NAMALWA (cell line): ENCODE measurements around the gene ENPP6.
A peak's percentile ranks its signal among the peaks of the same experiment; 100 is the strongest.

ENCODE experiments used
- DNase-seq: peaks from one replicate; pipeline ENCODE4 v3.0.0-alpha.2; 2015; ENCODE audit warnings: low spot score

The ENPP6 gene

GRCh38 chr4:184190711-184191110, 27.0 kb downstream of the ENPP6 start:
- DNase-seq: no peak

GRCh38 chr4:184189966-184190365, 27.7 kb downstream of the ENPP6 start:
- no peak for DNase-seq

GRCh38 chr4:184188443-184189400, 29.0 kb downstream of the ENPP6 start:
- no peak for DNase-seq

- DNase-seq: no peak
Measured at GRCh38 chr4:184177271-184177670, 40.4 kb downstream of the ENPP6 start.

GRCh38 chr4:184174571-184175488, 42.8 kb downstream of the ENPP6 start:
- DNase-seq: no peak

GRCh38 chr4:184171011-184171410, 46.7 kb downstream of the ENPP6 start:
- DNase-seq: no peak

GRCh38 chr4:184169225-184169867, 48.3 kb downstream of the ENPP6 start:
- DNase-seq: no peak

- peak; percentile 52 for DNase-seq
Measured at GRCh38 chr4:184168406-184169019, 49.2 kb downstream of the ENPP6 start.

GRCh38 chr4:184167576-184167975, 50.1 kb downstream of the ENPP6 start:
- peak; percentile 43 for DNase-seq

GRCh38 chr4:184166736-184167135, 50.9 kb downstream of the ENPP6 start:
- no peak for DNase-seq

- DNase-seq: no peak
Measured at GRCh38 chr4:184165291-184165690, 52.4 kb downstream of the ENPP6 start.

GRCh38 chr4:184163813-184164212, 53.9 kb downstream of the ENPP6 start:
- DNase-seq: peak; percentile 68

GRCh38 chr4:184162596-184162995, 55.1 kb downstream of the ENPP6 start:
- DNase-seq: no peak

GRCh38 chr4:184157322-184157721, 60.4 kb downstream of the ENPP6 start:
- no peak for DNase-seq

GRCh38 chr4:184156163-184156920, 61.3 kb downstream of the ENPP6 start:
- DNase-seq: no peak

- no peak for DNase-seq
Measured at GRCh38 chr4:184154199-184154598, 63.5 kb downstream of the ENPP6 start.

- no peak for DNase-seq
Measured at GRCh38 chr4:184153781-184154180, 63.9 kb downstream of the ENPP6 start.

GRCh38 chr4:184151988-184152485, 65.6 kb downstream of the ENPP6 start:
- DNase-seq: no peak

- DNase-seq: no peak
Measured at GRCh38 chr4:184150102-184150839, 67.4 kb downstream of the ENPP6 start.
